Measurements from ENCODE around the gene CXCL16.

DNA sequence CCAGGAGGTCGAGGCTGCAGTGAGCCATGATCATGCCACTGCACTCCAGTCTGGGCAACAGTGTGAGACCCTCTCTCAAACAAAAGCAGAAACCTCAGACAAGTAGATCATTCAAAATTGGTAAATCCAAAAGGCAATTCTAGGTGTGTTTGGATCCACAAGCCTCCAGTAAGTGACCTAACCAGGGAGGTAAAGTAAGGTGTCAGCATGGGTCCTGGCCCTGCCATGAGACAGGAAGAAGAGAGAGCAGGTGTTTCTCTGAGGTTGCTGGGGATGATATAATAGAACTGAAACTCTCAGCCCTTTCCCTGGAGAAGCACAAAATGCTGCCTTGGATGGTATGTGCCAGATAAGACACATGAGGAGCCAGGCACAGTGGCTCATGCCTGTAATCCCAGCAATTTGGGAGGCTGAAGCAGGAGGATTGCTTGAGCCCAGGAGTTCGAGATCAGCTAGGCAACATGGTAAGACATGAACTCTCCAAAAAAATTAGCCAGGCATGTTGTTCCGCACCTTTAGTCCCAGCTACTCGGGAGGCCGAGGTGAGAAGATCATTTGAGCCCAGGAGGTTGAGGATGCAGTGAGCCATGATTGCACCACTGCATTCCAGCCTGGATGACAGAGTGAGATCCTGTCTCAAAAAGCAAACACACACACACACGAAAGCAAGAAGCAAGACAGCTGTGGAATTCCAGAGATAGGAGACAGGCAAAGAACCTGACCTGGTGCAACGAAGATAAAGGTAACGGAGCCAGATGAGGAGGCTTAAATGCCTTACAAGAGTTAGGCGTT, 38.4 kb upstream of the CXCL16 start:
- TF ChIP-seq, protein P1, sequence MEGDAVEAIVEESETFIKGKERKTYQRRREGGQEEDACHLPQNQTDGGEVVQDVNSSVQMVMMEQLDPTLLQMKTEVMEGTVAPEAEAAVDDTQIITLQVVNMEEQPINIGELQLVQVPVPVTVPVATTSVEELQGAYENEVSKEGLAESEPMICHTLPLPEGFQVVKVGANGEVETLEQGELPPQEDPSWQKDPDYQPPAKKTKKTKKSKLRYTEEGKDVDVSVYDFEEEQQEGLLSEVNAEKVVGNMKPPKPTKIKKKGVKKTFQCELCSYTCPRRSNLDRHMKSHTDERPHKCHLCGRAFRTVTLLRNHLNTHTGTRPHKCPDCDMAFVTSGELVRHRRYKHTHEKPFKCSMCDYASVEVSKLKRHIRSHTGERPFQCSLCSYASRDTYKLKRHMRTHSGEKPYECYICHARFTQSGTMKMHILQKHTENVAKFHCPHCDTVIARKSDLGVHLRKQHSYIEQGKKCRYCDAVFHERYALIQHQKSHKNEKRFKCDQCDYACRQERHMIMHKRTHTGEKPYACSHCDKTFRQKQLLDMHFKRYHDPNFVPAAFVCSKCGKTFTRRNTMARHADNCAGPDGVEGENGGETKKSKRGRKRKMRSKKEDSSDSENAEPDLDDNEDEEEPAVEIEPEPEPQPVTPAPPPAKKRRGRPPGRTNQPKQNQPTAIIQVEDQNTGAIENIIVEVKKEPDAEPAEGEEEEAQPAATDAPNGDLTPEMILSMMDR (IDR thresholded peaks at IDR 0.05 in 4 of 5, conservative IDR thresholded peaks at IDR 0.05 in 1 of 5), result no peak
- TF ChIP-seq POLR2A (IDR thresholded peaks at IDR 0.05), result no peak

All from gastrocnemius medialis (tissue), 4 donors.